ENCODE measurements around the gene PHACTR3. TPM values are rescaled to one million over a fixed set of nuclear protein-coding genes. Genes with fewer than 3 reads are reported as not detected.

Gene PHACTR3
- total RNA-seq, 6 donors from 2014 or later = 5.5 to 30.8 (median 11.4) TPM

- H3K27ac ChIP-seq = no peak overlapping the region
- WGBS, 2 donors = 1 to 9% methylated on average over 36 to 45 of the region's 88 CpGs
These were observed 631 bp downstream of the PHACTR3 start for GRCh38 chr20:59604741-59605600.

GRCh38 chr20:59605601-59606364, 1.4 kb downstream of the PHACTR3 start:
- H3K9me3 ChIP-seq = no peaks in the 10 kb centered on the region
- H3K4me1 ChIP-seq = peaks cover 0 to 10% (median 0%) of the 10 kb centered on the region in 4 donors
- no peak for TF ChIP-seq EP300 (IDR thresholded peaks at IDR 0.05)
- no peak for TF ChIP-seq POLR2AphosphoS5 (IDR thresholded peaks at IDR 0.05)
- TF ChIP-seq POLR2A (IDR thresholded peaks at IDR 0.05) = no peak
- no peak for TF ChIP-seq CTCF (IDR thresholded peaks at IDR 0.05)
- no peak for ATAC-seq (ENCODE audit: low FRiP score in 2 of 2)
- H3K4me3 ChIP-seq = no peak overlapping the region
- no peaks in the 10 kb centered on the region for H3K36me3 ChIP-seq
- DNase-seq = no peak
- H3K27ac ChIP-seq = no peak overlapping the region
- H3K27me3 ChIP-seq = peaks cover 0 to 28% (median 9%) of the 10 kb centered on the region in 4 donors
- WGBS, 2 donors = 12 to 18% methylated on average over 17 to 26 of the region's 26 CpGs

More at GRCh38 chr20:59604741-59605600, 631 bp downstream of the PHACTR3 start:
- Histone ChIP-seq H3K27me3 (peaks cover 0 to 28% (median 9%) of the 10 kb centered on the region in 4 donors), H3K4me1 (peaks cover 0 to 10% (median 0%) of the 10 kb centered on the region in 4 donors), H3K36me3 (no peaks in the 10 kb centered on the region), H3K9me3 (no peaks in the 10 kb centered on the region), H3K4me3 (peak overlapping the region in 3 of 4 donors; percentile 5 to 20 (median 16))
- no peak for ATAC-seq (ENCODE audit: low FRiP score in 2 of 2)
- peak in 1 of 2 donors; percentile 76 for DNase-seq
- TF ChIP-seq CTCF (IDR thresholded peaks at IDR 0.05) (no peak), POLR2A (IDR thresholded peaks at IDR 0.05) (no peak), EP300 (IDR thresholded peaks at IDR 0.05) (no peak), POLR2AphosphoS5 (IDR thresholded peaks at IDR 0.05) (no peak)

- no peak for ATAC-seq (ENCODE audit: low FRiP score in 2 of 2)
- H3K9me3 ChIP-seq = no peaks in the 10 kb centered on the region
- 71% methylated on average over 4 of the region's 4 CpGs for WGBS, 2 donors
- H3K27me3 ChIP-seq = peaks cover 0 to 28% (median 9%) of the 10 kb centered on the region in 4 donors
- H3K36me3 ChIP-seq = no peaks in the 10 kb centered on the region
- TF ChIP-seq POLR2A (IDR thresholded peaks at IDR 0.05) = no peak
- no peak for TF ChIP-seq POLR2AphosphoS5 (IDR thresholded peaks at IDR 0.05)
- TF ChIP-seq EP300 (IDR thresholded peaks at IDR 0.05) = no peak
- TF ChIP-seq CTCF (IDR thresholded peaks at IDR 0.05) = no peak
- no peak overlapping the region for H3K27ac ChIP-seq
- DNase-seq = no peak
- no peak overlapping the region for H3K4me3 ChIP-seq
- H3K4me1 ChIP-seq = peaks cover 0 to 10% (median 0%) of the 10 kb centered on the region in 4 donors
These were observed 2.2 kb downstream of the PHACTR3 start for GRCh38 chr20:59606566-59606965.

- Histone ChIP-seq H3K27me3 (peaks cover 0 to 21% (median 9%) of the 10 kb centered on the region in 4 donors), H3K36me3 (no peaks in the 10 kb centered on the region), H3K4me3 (no peak overlapping the region), H3K4me1 (peaks cover 0 to 10% (median 0%) of the 10 kb centered on the region in 4 donors), H3K9me3 (no peaks in the 10 kb centered on the region), H3K27ac (no peak overlapping the region)
- ATAC-seq (ENCODE audit: low FRiP score in 2 of 2) = peak in 1 of 2 donors; percentile 17
- WGBS, 2 donors = 86 to 90% methylated on average over 4 to 6 of the region's 6 CpGs
- no peak for TF ChIP-seq POLR2AphosphoS5 (IDR thresholded peaks at IDR 0.05)
- no peak for TF ChIP-seq EP300 (IDR thresholded peaks at IDR 0.05)
- no peak for TF ChIP-seq POLR2A (IDR thresholded peaks at IDR 0.05)
- no peak for TF ChIP-seq CTCF (IDR thresholded peaks at IDR 0.05)
- DNase-seq = peak in 1 of 2 donors; percentile 43
These were observed 4.1 kb downstream of the PHACTR3 start for GRCh38 chr20:59608396-59608795.
